GM10248 (cell line): ENCODE measurements around the gene PFKFB3.

Experiments
- CTCF ChIA-PET: fragments of 300-600 bp; sonication (Branson Sonifier 250); formaldehyde crosslinking; extraction: SDS; loops from one replicate; lab custom pipeline; 2021; ENCODE audit warnings: antibody characterized with exemption; lab: Yijun Ruan, JAX
- POLR2A ChIA-PET: fragments of 350-650 bp; sonication (Branson Sonifier 250); formaldehyde crosslinking; extraction: SDS; loops from one replicate; lab custom pipeline; 2020; ENCODE audit warnings: antibody characterized with exemption; lab: Yijun Ruan, JAX
- DNase-seq: peaks from one replicate; pipeline ENCODE4 v3.0.0; 2012; ENCODE audit errors: extremely low spot score
- TF ChIP-seq, protein P1 (sequence below): IDR thresholded peaks from 2 replicates; pipeline ENCODE4 v1.5.1; 2012; ENCODE audit warnings: mild to moderate bottlenecking, low read depth; ENCODE audit errors: extremely low read depth, missing control alignments, control extremely low read depth

The PFKFB3 gene

DNA sequence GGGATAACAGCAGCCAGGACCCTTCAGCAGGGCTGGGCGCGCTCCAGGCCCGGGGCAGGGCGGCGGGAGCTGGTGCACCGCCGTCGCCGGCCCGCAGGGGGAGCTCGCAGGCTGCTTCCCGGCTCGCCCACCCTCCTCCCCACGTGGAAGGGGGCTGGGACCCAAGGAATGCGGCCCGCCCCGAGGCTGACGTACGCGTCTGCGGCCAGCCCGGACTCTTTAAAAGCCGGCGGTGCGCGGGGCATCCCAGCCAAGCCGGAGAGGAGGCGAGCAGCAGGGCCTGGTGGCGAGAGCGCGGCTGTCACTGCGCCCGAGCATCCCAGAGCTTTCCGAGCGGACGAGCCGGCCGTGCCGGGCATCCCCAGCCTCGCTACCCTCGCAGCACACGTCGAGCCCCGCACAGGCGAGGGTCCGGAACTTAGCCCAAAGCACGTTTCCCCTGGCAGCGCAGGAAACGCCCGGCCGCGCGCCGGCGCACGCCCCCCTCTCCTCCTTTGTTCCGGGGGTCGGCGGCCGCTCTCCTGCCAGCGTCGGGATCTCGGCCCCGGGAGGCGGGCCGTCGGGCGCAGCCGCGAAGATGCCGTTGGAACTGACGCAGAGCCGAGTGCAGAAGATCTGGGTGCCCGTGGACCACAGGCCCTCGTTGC, at the start of gene PFKFB3:
Gene PFKFB3, plus strand, starts transcription at position 249 of the 647 bp plus-strand sequence. Its CDS starts 329 bp downstream, at position 578.
- DNase-seq: peak; percentile 97
- ChIA-PET POLR2A (interaction anchor here (0.5 to 2.2 kb wide), 57 partner anchors 9 to 511 kb away, joined by 3 to 42 read pairs (median 4); no protein-coding TSS in a partner anchor), CTCF (interaction anchor here (0.7 to 5.7 kb wide), 78 partner anchors 9 to 741 kb away, joined by 3 to 136 read pairs (median 5); no protein-coding TSS in a partner anchor)
- TF ChIP-seq, protein P1, sequence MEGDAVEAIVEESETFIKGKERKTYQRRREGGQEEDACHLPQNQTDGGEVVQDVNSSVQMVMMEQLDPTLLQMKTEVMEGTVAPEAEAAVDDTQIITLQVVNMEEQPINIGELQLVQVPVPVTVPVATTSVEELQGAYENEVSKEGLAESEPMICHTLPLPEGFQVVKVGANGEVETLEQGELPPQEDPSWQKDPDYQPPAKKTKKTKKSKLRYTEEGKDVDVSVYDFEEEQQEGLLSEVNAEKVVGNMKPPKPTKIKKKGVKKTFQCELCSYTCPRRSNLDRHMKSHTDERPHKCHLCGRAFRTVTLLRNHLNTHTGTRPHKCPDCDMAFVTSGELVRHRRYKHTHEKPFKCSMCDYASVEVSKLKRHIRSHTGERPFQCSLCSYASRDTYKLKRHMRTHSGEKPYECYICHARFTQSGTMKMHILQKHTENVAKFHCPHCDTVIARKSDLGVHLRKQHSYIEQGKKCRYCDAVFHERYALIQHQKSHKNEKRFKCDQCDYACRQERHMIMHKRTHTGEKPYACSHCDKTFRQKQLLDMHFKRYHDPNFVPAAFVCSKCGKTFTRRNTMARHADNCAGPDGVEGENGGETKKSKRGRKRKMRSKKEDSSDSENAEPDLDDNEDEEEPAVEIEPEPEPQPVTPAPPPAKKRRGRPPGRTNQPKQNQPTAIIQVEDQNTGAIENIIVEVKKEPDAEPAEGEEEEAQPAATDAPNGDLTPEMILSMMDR: peak; percentile 97

DNA sequence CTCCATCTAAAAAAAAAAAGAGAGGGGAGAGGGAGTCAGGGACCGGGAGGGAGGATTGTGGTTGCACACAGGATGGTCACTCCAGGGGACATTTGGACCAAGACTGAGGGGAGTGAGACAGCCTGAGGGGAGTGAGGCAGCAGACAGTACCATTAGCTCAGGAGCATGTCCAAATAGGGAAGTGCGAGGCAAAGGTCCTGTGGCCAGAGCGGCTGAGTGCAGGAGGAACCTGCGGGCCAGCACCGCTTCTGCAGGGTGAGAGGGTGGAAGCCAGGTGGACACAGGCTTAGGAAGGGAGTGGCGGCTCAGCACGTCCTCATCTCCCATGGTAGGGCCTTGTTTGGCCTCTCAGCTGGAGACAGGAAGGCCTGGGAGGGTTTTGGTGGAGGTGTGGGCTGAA, 48.9 kb upstream of the PFKFB3 start:
- CTCF ChIA-PET: interaction anchor here (4.5 to 9.6 kb wide), 4 partner anchors 18 to 247 kb away, joined by 23 to 113 read pairs (median 64); no protein-coding TSS in a partner anchor
- POLR2A ChIA-PET: interaction anchor here (0.7 to 0.8 kb wide), 3 partner anchors 9 to 203 kb away, joined by 3 to 5 read pairs (median 3); partner anchors contain the start of gene PFKFB3
- no peak for DNase-seq
- TF ChIP-seq, protein P1: no peak

DNA sequence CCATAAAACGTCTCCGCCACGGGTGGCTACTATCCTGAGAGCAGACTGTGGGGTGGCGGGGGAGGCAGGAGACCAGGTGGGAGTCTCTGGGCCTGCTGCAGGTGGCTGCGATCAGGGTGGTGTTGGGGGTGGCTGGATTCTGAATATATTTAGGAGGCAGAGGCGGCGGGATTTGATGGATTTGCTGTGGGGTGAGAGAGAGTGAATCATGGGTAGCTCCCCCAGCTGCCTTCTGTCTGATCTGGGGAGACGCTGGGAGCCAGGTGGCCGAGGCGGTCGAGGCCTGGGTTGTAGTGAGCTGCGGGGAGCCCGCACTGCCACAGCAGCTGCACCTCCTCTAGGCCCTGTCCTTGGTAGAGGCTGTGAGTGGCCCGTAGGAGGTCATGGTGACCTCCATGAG, 48.2 kb upstream of the PFKFB3 start:
- DNase-seq: no peak
- ChIA-PET CTCF (interaction anchor here (1.0 to 9.6 kb wide), 6 partner anchors 10 to 68 kb away, joined by 3 to 113 read pairs (median 14); partner anchors contain the start of gene PFKFB3), POLR2A (no interaction called here)
- TF ChIP-seq, protein P1: no peak

DNA sequence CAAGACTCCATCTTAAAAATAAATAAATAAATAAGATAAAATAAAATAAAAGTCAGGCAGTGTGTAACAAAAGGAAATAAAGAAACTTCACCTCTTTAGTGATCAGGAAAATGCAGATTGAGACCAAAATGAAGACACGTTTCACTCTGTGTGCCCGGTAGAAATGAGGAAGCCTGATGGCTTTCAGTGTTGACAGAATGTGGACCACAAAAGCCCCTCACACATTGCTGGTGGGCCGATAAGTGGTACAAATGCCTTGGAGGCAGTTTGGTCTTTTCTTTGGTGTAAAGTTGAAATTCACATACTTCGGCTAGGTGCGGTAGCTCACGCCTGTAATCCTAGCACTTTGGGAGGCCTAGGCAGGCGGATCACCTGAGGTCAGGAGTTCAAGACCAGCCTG, 44.5 kb upstream of the PFKFB3 start:
- DNase-seq: no peak
- CTCF ChIA-PET: interaction anchor here (1.1 to 2.0 kb wide), 6 partner anchors 9 to 244 kb away, joined by 3 to 6 read pairs (median 4); partner anchors contain the start of gene PFKFB3
- POLR2A ChIA-PET: interaction anchor here (1.5 kb wide), 1 partner anchor 44 kb away, joined by 5 read pairs; the partner anchor contains the start of gene PFKFB3
- TF ChIP-seq, protein P1: no peak

DNA sequence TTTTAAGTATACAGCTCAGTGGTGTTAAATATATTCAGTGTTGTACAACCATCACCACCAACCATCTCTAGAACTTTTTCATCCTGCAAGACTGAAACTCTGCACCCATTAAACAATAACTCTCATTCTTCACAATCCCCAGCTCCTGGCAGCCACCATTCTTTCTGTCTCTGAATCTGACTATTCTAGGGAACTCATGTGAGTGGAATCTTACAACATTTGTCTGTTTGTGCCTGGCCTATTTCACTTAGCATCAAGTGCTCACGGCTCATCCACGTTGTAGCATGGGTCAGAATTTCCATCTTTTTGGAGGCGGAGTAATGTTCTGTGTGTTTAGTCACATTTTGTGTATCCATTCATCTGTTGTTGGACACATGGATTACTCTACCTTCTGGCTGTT, 40.8 kb upstream of the PFKFB3 start:
- CTCF ChIA-PET: interaction anchor here (1.2 to 3.8 kb wide), 5 partner anchors 12 to 240 kb away, joined by 3 to 47 read pairs (median 10); partner anchors contain the start of gene PFKFB3
- no peak for DNase-seq
- TF ChIP-seq, protein P1: no peak
- POLR2A ChIA-PET: interaction anchor here (0.8 kb wide), 1 partner anchor 41 kb away, joined by 3 read pairs; the partner anchor contains the start of gene PFKFB3
